Thoracic aorta (tissue), 2 donors: ENCODE data around the gene CCDC134. TPM values are rescaled to one million over a fixed set of nuclear protein-coding genes. Genes with fewer than 3 reads are reported as not detected.

Experiments used
- ATAC-seq: fragments of 150-250 bp; one replicate; pipeline ENCODE4 v1.8.0; 2017; ENCODE audit warnings: low read depth; ENCODE audit not compliant: insufficient number of reproducible peaks, low FRiP score
- DNase-seq: peaks from one replicate; pipeline ENCODE4 v3.0.0-alpha.2; 2020; ENCODE audit warnings: low spot score
- H3K27ac ChIP-seq, 2 donors: fragments of 200-600 bp; sonication (generic); 1 replicate in 1 of 2; 2 replicates in 1 of 2; pipeline ENCODE4 v1.5.1; 2016; ENCODE audit warnings: mild to moderate bottlenecking in 2 of 2, moderate library complexity in 2 of 2
- H3K27me3 ChIP-seq: fragments of 200-600 bp; sonication (generic); replicated peaks from 2 replicates; pipeline ENCODE4 v1.6.0; 2016; ENCODE audit warnings: mild to moderate bottlenecking; ENCODE audit not compliant: insufficient read depth
- H3K36me3 ChIP-seq: fragments of 200-600 bp; sonication (generic); one replicate; pipeline ENCODE4 v1.5.1; 2016
- H3K4me1 ChIP-seq, 2 donors: fragments of 200-600 bp; sonication (generic); 1 replicate in 1 of 2; 2 replicates in 1 of 2; pipeline versions ENCODE4 v1.5.1 to v1.6.0; 2016; ENCODE audit warnings: low read depth in 2 of 2, mild to moderate bottlenecking in 1 of 2; ENCODE audit not compliant: control insufficient read depth in 1 of 2
- H3K4me3 ChIP-seq: fragments of 200-600 bp; sonication (generic); 2 replicates; pipeline ENCODE4 v1.5.1; 2016; ENCODE audit warnings: mild to moderate bottlenecking
- H3K9me3 ChIP-seq: fragments of 200-600 bp; sonication (generic); 2 replicates; pipeline ENCODE4 v1.5.1; 2016
- total RNA-seq, 2 donors: library from RNA; depleted of rRNA; stranded (reverse); fragments of >200 nt; gene quantifications; one replicate each; pipeline versions ENCODE4 v1.1.0 to v1.2.3, GENCODE V29; 2016
- TF ChIP-seq, protein P1 (sequence below): fragments of 200-600 bp; sonication (generic); IDR thresholded peaks from one replicate; pipeline ENCODE4 v1.5.1; 2019; ENCODE audit warnings: antibody characterized with exemption

CCDC134 gene
- total RNA-seq: 1 to 10 TPM; 1.6 to 5.3 TPM

DNA sequence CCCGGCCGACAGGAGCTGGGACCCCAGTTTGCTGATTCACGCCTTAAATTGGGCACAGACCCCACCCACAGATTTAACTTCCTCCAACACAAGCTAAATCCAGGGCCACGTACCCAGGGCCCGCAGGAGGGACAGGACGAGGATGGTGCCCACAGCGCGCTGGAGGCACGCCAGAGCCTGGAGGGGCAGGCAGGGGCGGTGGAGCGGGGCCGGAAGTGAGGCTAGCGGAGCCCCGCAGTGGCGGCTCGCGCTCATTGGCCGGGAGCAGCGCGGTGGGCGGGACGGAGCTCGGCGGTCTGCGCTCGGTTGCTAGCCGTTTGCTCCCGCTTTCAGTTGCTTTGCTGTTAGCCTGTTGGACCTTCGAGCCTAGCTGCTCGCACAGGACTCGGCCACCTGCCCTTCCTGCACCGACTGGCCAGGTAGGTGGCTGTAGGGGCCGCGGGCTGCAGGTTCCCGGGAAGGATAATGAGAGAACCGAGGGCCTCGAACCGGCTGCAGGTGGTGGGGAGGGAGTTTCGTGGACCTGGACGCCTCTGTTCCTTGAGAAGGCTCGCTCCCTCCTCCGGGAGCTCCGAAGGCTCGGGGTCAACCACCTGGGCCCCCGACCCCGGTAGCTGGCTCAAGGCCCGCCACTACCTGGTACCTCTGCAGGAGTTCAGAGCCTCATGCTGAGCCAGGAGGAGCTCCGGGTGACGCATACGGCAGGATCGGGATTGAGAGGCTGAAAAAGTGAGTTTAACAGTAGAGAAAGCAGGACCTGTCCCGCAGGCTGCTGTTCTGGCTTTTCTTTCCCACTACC lies at the start of gene CCDC134:
Gene CCDC134 (plus strand): TSS at position 332 of the 799 bp plus-strand sequence. CDS start 8,212 bp downstream, outside the sequence.
- H3K27ac ChIP-seq: peak within 1 kb of the TSS; percentile 64 to 72
- H3K4me3 ChIP-seq: peak within 1 kb of the TSS; percentile 81
- H3K4me1 ChIP-seq: peaks cover 0 to 11% of the 10 kb centered on the region in 2 donors
- no peaks in the 10 kb centered on the region for H3K36me3 ChIP-seq
- H3K9me3 ChIP-seq: no peaks in the 10 kb centered on the region
- TF ChIP-seq, protein P1, sequence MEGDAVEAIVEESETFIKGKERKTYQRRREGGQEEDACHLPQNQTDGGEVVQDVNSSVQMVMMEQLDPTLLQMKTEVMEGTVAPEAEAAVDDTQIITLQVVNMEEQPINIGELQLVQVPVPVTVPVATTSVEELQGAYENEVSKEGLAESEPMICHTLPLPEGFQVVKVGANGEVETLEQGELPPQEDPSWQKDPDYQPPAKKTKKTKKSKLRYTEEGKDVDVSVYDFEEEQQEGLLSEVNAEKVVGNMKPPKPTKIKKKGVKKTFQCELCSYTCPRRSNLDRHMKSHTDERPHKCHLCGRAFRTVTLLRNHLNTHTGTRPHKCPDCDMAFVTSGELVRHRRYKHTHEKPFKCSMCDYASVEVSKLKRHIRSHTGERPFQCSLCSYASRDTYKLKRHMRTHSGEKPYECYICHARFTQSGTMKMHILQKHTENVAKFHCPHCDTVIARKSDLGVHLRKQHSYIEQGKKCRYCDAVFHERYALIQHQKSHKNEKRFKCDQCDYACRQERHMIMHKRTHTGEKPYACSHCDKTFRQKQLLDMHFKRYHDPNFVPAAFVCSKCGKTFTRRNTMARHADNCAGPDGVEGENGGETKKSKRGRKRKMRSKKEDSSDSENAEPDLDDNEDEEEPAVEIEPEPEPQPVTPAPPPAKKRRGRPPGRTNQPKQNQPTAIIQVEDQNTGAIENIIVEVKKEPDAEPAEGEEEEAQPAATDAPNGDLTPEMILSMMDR: no peak
- DNase-seq (peak; percentile 50), ATAC-seq (peak; percentile 49)
- H3K27me3 ChIP-seq: no peaks in the 10 kb centered on the region

GRCh38 chr22:41752011-41752970 lies 48.2 kb upstream of the CCDC134 start:
- TF ChIP-seq, protein P1: no peak
- Histone ChIP-seq H3K4me1 (no peaks in the 10 kb centered on the region), H3K27ac (no peak overlapping the region), H3K4me3 (no peak overlapping the region), H3K9me3 (no peaks in the 10 kb centered on the region), H3K27me3 (no peaks in the 10 kb centered on the region), H3K36me3 (no peaks in the 10 kb centered on the region)
- DNase-seq (no peak), ATAC-seq (no peak)

DNA sequence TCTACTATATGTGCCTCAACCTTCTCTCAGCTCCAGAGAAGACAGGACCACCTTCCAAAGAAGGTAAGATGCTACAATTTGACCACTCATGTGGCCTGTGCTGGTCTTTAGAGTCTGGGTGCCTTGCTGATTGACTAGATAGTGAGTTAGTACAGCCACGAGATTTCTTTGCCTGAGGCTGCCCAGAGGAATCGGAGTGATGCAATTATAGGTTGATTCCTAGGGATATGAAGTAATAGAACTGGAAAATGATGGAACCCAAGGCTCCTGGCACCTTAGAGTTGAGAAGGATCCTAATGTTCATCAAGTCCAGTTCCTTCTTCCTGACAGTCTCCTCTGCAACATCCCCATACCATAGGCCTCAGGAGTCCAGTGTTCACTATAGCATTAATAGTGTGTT lies 46.5 kb upstream of the CCDC134 start:
- Histone ChIP-seq H3K4me1 (no peaks in the 10 kb centered on the region), H3K4me3 (no peak overlapping the region), H3K36me3 (no peaks in the 10 kb centered on the region), H3K9me3 (no peaks in the 10 kb centered on the region), H3K27ac (no peak overlapping the region), H3K27me3 (no peaks in the 10 kb centered on the region)
- DNase-seq (no peak), ATAC-seq (no peak)
- TF ChIP-seq, protein P1: no peak

DNA sequence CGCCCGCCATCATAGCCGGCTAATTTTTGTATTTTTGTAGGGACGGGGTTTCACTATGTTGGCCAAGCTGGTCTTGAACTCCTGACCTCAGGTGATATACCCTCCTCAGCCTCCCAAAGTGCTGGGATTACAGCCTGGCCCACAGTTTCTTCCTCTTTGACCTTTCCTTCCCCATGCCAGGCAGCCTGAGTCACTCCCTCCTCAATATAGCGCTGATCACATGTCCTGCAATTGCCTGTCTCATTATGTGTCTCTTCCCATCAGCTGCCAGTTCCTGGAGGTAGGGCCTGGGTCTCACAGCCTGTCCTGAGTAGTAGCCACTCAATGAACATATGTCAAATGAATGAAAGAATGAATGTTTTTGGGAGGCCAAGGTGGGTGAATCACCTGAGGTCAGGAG lies 43.0 kb upstream of the CCDC134 start:
- H3K27ac ChIP-seq: no peak overlapping the region
- H3K4me1 ChIP-seq: no peaks in the 10 kb centered on the region
- H3K9me3 ChIP-seq: no peaks in the 10 kb centered on the region
- ATAC-seq (no peak), DNase-seq (no peak)
- TF ChIP-seq, protein P1: no peak
- no peak overlapping the region for H3K4me3 ChIP-seq
- no peaks in the 10 kb centered on the region for H3K36me3 ChIP-seq
- no peaks in the 10 kb centered on the region for H3K27me3 ChIP-seq

DNA sequence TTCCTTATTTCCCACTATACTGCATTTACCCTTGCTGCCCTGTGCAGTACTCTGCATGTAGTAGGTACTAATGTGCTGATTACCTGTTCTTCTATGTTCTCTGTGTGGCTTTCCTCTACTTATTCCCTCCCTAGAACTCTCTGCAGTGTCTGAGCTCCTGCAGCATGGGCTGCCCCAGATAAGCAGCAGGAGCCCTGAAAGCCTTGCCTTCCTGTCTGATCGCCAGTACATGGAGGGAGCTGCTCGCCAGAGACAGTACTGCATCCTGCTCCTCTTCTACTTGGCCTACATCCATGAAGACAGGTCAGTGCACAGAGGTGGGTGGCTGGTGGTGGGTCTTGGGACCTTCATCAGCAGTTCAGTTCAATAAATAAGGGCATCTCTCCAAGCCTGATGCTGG lies 42.2 kb upstream of the CCDC134 start:
- ATAC-seq (no peak), DNase-seq (no peak)
- Histone ChIP-seq H3K4me3 (no peak overlapping the region), H3K27me3 (no peaks in the 10 kb centered on the region), H3K36me3 (no peaks in the 10 kb centered on the region), H3K27ac (no peak overlapping the region), H3K4me1 (no peaks in the 10 kb centered on the region), H3K9me3 (no peaks in the 10 kb centered on the region)
- TF ChIP-seq, protein P1: no peak
